ENCODE results near the gene HMCN1.
"Not testable (repeated sequence)": the region's sequence is repeated elsewhere in the genome, so short reads cannot be mapped to it uniquely, and the experiment has no call there.

Gene HMCN1

GRCh38 chr1:186195377-186195931 is 461.3 kb downstream of the HMCN1 start:
- DNase-seq (ENCODE audit: low spot score): no peak
- TF ChIP-seq, protein P1, sequence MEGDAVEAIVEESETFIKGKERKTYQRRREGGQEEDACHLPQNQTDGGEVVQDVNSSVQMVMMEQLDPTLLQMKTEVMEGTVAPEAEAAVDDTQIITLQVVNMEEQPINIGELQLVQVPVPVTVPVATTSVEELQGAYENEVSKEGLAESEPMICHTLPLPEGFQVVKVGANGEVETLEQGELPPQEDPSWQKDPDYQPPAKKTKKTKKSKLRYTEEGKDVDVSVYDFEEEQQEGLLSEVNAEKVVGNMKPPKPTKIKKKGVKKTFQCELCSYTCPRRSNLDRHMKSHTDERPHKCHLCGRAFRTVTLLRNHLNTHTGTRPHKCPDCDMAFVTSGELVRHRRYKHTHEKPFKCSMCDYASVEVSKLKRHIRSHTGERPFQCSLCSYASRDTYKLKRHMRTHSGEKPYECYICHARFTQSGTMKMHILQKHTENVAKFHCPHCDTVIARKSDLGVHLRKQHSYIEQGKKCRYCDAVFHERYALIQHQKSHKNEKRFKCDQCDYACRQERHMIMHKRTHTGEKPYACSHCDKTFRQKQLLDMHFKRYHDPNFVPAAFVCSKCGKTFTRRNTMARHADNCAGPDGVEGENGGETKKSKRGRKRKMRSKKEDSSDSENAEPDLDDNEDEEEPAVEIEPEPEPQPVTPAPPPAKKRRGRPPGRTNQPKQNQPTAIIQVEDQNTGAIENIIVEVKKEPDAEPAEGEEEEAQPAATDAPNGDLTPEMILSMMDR (IDR thresholded peaks at IDR 0.05; ENCODE audit: extremely low read depth, missing control alignments): no peak

- DNase-seq (ENCODE audit: low spot score): no peak
- TF ChIP-seq, protein P1 (IDR thresholded peaks at IDR 0.05; ENCODE audit: extremely low read depth, missing control alignments): no peak
Observed at GRCh38 chr1:186202271-186202764, 468.1 kb downstream of the HMCN1 start.

GRCh38 chr1:186202776-186203175 is 468.6 kb downstream of the HMCN1 start:
- TF ChIP-seq, protein P1 (IDR thresholded peaks at IDR 0.05; ENCODE audit: extremely low read depth, missing control alignments): no peak
- no peak for DNase-seq (ENCODE audit: low spot score)

- no peak for DNase-seq (ENCODE audit: low spot score)
- TF ChIP-seq, protein P1 (IDR thresholded peaks at IDR 0.05; ENCODE audit: extremely low read depth, missing control alignments): no peak
Observed at GRCh38 chr1:186206048-186206570, 471.9 kb downstream of the HMCN1 start.

DNA sequence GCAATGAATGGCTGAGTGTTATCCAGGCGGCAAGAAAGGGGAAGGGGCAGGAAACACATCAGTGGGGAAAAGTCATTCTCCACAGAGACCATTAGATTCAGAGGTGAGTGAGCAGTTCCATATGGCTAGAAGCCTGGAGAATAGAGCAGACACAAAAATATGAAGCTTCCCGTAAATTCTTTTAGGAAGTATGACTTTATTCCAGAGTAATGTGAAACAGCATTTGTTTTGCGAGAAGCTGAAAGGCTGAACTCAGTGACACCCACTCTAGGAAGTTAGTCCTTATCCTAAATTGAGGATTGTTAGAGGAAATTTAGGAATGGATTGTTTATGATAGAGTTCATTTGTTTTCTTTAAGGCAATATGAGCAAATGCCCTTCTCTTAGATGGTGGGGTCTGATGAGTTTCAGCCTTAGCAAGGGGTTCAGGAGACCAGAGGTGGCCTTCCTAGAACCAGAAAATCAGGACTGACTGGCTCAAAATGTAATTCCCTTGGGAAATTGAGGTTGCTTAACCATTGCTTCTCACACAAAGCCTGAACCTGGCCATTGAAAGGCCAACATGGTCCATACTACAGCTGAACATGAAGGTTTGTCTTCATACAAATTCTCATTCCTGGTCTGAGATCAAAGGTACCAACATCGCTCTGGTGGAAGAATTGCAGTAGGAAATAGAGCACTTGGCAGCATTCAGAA is 473.3 kb downstream of the HMCN1 start:
- no peak for DNase-seq (ENCODE audit: low spot score)

DNA sequence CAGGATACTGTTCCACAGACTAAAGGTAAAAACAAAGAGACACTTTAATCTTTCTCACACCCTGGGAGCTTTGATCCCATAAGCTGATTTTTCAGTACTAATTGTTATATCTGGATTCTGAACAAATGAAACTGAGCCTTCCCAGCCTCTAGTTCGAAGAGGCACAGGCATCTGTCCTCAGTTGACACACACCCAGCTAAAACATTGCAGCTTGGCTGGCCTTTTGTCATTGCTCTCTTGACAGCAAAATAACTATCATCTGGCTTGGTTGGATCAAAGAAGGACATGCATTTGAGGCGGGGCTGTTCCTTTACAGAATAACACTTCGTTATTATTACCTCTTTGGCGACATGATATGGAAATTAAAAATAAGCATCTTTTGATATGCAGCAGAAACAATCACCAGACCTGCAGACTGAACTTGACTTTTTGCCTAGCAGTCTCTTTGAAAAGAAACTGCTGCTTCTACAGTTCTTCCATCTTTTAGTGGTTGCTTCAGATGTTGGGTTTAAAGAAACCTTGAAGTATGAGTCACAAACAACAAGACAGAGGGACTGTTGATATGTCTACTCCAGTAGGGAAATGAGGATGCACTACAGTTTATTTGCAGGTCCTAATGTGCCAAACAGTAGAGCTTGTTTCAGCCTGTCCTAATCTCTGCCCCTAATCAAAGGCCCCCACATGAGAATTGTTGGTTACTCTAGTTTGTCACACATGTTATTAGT is 474.4 kb downstream of the HMCN1 start:
- TF ChIP-seq, protein P1 (IDR thresholded peaks at IDR 0.05; ENCODE audit: extremely low read depth, missing control alignments): no peak

More for the DNA sequence above, 473.3 kb downstream of the HMCN1 start:
- TF ChIP-seq, protein P1 (IDR thresholded peaks at IDR 0.05; ENCODE audit: extremely low read depth, missing control alignments): no peak

DNA sequence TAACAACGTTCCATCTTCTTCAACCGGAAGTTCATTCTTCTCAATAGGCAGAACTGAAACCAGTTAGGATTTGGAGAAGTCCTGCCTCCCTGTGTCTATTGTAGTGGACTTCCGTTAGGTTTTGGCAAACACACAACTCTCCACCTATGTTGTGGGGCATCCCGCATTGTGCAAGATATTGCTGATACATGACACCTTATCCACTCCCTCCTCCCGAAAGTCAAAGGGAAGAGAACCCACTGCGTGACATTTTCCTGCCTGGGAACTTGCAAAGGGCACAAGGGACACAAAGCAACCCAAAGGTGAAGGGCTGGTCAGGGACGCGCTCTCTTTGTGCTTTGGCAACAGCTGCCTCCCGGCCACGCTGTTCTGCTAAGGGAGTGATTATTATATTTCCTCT is 476.1 kb downstream of the HMCN1 start:
- no peak for DNase-seq (ENCODE audit: low spot score)
- TF ChIP-seq, protein P1 (IDR thresholded peaks at IDR 0.05; ENCODE audit: extremely low read depth, missing control alignments): no peak

More for the DNA sequence above, 474.4 kb downstream of the HMCN1 start:
- DNase-seq (ENCODE audit: low spot score): no peak

- DNase-seq (ENCODE audit: low spot score): not testable (repeated sequence)
Observed at GRCh38 chr1:186211583-186211982, 477.4 kb downstream of the HMCN1 start.
